DMS153 (cell line): Measurements from ENCODE around the gene PRLR.
"Not testable (repeated sequence)": the region's sequence is repeated elsewhere in the genome, so short reads cannot be mapped to it uniquely, and the experiment has no call there.

Experiments
- DNase-seq: peaks from one replicate; lab custom pipeline; 2025; lab: John Stamatoyannopoulos, UW

Gene PRLR

DNA sequence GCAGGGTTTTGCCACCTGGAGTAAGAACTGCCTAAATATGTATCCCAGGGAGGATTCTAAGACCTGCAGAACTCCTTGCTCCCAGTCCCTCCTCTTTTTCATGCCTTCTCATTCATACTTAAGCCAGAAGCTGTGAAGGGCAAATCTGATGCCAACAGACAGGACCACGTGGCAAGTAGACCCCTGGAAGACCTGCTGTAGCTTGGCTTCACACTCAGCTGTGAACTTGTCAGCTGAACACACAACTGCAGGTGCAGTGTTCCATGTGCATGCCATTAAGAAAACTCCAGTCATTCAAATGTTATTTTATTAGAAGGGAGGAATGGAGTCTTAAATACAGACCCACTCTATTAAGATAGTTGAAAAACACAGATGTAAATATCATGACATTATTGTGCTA lies 103.3 kb downstream of the PRLR start:
- no peak for DNase-seq

DNA sequence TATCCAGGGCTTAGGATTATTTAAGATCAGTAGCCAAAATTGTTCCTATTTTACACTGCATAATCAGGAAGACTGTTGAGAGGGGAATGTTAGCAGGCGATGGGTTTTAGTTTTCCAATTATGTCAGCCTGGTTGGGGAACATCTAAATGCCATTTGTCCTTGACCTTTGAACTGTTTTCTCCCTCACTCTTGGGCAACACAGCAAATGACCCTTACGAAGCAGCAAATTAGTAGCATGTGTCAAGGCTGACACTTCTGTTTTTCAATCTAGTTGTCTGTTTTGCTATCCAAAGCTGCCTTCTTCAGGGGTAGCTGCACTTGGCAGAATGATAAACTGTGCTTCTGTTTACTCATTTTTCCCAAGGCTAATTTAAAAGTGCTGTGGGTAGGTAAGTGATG lies 104.5 kb downstream of the PRLR start:
- no peak for DNase-seq

DNA sequence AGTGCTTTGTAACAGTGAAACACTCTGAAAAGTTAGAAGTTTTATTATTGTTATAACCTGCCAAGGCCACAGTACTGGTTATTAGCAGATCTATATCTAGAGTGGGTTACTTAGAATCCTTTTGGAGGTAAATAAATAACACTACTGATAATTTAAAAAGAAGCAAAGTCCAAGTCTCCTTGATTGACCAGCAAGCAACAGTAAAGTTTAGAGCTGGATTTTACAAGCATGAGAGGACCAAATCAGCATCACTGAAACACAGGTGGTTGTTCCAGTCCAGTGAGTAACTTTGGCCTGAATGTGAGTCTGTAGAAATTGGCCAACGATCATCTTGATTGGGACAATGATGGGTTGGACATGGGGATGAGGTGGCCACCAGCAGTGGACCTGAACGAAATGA lies 105.4 kb downstream of the PRLR start:
- no peak for DNase-seq

DNA sequence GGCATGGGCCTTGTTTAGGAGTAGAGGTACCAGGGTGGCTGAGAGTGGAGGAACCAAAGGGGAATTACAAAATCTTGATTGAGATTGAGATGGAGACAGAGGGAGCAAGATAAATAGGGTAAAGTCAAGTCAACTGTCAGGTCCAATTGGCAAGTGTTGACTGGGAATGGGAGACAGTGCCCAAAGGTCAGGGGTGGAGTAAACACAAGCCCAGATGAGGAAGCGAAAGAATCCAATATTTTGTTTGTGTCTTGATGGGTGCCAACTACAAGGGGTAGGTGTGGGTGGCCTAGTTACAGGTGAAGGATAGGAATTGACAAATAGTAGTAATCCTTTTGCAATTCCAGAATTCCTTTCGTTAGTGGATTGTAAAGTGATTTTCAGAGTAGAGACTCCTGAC lies 107.5 kb downstream of the PRLR start:
- DNase-seq = no peak

DNA sequence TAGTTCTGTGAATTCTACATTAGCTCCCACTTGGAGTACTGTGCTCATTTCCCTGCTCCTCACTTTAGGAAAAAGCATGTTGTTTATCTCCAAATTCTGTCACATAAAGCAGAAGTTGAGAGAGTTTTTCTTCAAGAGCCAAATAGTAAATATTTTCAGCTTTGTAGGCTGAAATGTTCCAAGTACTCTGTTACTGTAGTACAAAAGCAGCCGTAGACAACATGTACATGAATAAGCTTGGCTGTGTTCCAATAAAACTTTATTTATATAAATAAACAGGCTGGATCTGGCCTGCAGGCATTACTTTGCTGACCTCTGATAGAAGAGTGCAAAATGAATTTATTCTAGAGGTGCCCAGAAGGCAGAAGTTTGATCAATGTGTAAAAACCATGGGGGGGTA lies 109.6 kb downstream of the PRLR start:
- DNase-seq = no peak

DNA sequence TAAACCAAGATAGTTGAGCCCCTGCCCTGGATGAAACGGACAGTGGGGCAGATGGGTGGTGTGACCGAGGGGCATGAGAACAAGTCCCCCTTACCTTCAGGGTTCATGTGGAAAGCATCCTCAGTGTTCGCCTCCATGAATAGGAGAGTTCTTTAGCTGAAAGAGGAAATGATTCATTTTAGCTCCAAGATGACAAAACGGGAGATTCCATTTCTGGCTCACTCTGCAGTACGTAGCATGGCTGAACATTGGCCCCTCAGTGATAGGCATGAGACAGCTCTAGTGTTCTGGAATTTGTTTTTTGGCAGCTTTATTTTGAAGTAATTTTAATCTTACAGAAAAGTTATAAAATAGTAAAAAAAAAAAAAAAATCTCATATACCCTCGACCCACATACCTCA lies 112.3 kb downstream of the PRLR start:
- no peak for DNase-seq

DNA sequence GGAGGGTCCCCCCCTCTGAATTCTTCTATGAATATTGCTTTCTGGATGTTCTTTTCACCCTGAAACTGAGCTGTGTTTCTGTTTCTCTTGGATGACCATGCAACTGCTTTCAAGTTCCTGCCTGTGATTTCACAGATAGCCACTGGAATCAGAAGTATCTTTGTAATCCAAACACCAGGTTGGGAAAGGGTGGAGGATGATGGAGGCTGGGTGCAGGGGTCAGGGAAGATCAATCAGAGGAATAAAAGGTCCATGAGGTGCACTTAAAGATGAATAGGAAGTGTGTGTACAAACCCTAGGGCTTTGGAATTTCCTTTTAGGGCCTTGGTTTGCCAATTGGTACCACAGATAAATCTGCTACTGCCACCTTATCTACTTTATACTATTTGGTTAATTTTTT lies 114.4 kb downstream of the PRLR start:
- DNase-seq = no peak

DNA sequence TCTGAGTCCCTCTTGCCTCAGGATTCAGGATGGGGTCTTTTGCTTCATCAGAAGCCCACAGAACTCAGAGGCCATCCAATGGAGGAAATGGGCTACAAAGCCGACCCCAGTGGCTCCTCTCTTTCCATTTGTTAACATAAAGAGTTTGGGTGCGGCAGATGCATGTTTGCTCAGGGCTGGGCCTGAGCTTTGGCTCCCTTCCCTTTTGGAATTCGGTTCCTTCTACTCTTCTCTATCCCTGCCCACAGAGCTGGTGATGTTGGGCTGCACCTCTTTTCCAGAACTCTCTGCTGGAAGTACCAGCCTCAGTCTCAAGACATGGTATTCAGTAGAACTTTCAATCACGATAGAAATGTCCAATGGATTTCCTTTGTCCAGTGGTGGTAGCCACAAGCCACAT lies 115.6 kb downstream of the PRLR start:
- no peak for DNase-seq

DNA sequence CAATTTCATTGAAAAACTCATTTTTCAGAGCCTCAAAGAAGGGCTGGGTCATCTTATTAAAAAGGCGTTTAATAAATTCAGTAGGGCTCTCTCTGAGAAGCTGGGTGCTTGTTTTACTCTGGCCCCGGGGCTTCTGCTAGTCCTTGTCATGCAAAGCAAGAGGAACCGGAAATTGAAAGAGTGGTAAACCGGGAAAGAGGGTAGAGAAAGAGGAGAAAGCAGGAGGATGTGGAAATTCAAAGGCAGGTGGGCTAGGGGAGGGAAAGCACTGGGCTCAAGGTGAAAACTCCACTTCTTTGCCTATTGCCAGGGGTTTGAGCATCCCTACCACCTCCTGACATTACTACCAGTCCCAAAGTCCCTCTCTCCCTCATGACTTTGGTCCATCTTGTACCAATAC lies 118.0 kb downstream of the PRLR start:
- DNase-seq = no peak

DNA sequence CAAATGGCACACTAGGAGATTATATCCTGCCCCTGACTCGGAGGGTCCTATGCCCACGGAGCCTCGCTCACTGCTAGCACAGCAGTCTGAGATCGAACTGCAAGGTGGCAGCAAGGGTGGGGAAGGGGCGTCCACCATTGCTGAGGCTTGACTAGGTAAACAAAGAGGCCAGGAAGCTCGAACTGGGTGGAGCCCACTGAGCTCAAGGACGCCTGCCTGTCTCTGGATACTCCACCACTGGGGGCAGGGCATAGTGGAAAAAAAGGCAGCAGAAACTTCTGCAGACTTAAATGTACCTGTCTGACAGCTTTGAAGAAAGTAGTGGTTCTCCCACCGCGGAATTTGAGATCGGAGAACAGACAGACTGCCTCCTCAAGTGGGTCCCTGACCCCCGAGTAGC lies 125.7 kb downstream of the PRLR start:
- DNase-seq = not testable (repeated sequence)

DNA sequence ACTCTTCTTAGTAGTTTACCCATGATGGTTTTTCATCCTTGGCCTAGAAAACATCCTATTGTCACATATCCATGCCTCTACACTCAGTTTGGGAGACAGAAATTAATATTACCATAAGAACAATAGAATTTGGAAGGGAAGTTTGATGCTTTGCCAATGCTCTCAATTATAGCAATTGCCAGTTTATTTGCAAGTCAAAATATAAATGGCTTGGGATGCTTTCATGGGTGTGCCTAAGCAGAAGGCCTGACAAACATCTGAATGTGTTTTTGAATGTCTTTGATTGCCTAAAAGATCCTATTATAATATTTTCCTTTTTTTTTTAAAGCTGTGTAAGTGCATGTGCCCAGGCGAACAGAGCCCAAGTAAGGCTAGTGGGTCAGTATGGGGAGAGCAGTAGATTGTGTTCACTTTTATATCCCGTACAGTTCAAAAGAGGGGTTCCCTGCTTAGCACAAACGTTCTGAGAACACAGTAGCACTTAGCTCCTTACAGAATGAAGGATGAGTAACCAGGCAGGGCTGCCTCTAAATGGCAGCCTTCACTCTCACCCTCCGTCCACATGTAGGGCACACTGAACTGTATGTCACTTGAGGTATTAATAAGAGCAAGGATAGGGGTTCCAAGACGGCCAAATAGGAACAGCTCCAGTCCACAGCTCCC lies 126.5 kb downstream of the PRLR start:
- DNase-seq = no peak

DNA sequence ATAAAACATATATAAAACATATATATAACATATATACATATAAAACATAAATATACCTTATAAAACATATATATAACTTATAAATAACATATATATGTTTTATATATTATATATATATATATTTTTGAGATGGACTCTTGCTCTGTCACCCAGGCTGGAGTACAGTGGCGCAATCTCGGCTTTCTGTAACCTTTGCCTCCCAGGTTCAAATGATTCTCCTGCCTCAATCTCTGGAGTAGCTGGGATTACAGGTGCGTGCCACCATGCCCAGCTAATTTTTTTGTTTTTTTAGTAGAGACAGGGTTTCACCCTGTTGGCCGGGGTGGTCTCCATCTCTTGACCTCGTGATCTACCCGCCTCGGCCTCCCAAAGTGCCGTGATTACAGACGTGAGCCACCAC lies 128.6 kb downstream of the PRLR start:
- DNase-seq = not testable (repeated sequence)

DNA sequence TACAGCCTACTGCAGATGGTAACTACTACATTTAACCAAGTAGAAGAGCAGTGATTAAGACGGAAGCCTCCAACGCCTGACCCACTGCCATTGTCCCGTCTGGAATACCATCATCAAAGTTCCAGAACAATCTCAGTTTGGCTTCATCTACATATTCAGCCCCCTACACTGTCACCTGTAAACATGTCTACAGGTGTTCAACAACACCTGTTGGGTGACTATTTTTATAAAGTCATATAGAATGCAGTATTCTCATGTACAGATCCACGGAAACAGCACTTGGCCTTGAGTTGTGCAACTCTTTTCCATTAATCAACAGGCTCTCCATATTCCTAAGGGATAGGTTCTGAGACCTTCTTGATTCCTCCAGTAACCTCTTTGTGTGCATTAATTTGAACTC lies 129.3 kb downstream of the PRLR start:
- no peak for DNase-seq

DNA sequence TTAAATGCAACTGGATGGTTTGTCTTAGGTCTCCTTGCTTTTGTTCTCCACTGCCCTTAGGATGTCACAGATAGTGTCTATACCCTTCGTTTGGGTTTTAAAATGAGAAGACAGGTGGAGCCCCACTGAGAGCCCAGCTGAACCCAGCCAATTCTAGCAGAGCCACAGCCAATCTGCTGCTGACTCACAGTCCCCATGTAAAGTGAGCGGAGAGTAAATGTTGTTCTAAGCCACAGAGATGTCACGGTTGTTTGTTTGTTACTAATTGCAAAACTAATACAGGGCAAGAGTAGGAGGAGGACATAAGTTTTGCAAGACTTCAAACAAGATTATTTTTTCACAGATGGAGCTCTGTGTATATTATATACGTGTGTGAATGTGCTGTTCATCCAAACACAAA lies 132.1 kb downstream of the PRLR start:
- DNase-seq = no peak

DNA sequence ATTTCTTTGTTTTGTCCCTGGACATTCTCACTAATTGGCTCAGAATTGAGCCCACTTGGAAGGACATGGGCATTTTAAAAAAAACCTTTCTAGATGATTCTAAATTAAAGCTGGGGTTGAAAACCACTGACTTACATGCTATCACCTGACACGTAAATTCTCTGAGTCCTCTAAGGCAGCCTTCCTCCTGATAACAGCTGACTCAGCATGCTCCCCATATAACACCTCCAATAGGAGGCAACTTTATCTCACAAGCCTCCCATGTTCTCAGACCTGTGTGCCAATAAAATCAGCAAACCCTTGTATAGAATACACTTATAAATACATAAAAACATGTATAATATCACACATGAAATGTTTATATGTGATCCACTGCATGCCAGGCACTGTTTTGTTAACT lies 133.4 kb downstream of the PRLR start:
- DNase-seq = no peak

DNA sequence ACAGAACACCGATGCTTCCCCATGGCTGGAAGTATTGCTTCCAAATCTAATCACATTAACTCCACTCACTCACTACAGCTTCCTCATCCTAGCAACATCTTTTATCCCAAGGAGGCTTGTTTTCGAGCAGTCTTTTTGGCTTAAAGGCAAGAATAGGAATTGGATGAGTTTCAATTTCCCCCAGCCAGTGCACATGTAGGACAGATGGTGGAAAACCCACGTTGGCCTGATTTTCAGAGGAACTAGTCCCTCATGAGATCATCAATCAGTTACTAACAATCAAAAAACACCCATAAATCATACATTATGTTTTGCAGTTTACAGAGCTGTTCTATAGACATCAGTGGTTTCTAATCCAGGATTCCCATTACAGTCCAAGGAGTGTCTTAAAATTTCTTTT lies 134.1 kb downstream of the PRLR start:
- DNase-seq = no peak

DNA sequence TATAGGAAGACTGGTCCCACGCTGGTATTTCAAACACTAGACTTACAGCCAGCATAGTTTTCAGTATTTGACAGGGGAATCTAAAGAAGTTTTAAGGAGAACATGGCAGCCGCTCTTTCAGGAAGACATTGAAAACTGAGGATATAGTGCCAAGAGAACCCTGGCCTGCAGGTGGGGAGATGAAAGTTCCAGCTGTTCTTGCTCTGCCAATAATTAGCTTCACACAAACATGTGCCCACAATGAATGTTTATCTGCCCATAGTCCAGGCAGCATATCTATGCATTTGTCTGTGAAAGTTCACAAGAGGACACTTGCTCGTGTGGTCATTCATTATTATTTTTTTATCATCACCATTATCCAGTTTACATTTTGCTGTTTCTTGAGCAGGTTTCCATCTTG lies 134.9 kb downstream of the PRLR start:
- DNase-seq = no peak

DNA sequence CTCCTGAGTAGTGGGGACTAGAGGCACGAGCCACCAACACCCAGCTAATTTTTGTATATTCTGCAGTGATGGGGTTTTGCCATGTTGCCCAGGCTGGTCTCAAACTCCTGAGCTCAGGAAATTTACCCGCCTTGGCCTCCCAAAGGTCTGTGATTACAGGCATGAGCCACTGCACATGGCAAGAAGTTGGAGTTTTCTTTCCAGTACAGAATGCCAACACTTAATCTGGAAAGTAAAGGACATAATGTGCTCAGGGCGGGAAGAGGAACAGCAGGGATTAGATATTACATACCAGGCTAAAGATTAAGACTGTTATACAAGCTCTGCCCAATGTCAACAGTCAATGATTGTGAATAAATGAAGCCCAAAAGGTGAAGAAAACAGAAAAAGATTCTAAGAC lies 135.3 kb downstream of the PRLR start:
- no peak for DNase-seq

DNA sequence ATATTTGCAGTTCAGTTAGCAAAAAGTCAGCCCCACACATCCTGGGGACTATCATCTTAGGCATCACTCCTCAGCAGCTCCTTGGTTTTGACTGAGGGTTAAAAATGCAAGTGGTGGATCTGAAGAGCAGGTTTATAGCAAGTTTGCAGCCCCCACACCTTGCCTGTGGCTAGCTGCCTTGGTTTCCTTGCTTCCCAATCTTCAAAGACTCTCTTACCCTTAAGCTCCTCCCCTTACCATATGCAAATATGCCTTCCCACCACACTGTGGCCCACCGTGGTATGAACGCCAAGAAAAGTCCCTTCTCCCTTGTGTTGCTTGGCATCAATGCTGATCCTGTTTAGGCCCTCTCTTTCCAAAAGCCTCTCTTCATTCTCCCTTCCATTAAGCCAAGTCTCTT lies 137.6 kb downstream of the PRLR start:
- DNase-seq = no peak

DNA sequence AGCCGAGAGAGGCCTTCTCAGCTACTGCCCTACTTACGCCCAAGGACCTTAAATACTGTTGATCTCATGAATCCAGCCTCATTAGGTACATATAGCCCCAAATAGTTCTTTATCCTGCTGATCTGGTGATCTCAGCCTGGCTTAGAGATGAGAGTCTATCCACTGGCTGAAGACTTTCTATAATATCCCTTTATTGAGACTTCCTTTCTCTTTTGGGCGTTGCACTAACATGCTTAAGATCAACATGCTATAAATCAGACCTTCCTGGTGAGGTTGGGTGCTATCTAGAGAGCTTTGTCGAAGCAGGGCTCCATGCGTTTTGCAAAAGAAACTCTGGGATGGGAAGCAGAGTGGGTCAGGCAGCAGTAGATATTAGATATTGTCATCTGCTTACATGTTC lies 138.6 kb downstream of the PRLR start:
- no peak for DNase-seq

DNA sequence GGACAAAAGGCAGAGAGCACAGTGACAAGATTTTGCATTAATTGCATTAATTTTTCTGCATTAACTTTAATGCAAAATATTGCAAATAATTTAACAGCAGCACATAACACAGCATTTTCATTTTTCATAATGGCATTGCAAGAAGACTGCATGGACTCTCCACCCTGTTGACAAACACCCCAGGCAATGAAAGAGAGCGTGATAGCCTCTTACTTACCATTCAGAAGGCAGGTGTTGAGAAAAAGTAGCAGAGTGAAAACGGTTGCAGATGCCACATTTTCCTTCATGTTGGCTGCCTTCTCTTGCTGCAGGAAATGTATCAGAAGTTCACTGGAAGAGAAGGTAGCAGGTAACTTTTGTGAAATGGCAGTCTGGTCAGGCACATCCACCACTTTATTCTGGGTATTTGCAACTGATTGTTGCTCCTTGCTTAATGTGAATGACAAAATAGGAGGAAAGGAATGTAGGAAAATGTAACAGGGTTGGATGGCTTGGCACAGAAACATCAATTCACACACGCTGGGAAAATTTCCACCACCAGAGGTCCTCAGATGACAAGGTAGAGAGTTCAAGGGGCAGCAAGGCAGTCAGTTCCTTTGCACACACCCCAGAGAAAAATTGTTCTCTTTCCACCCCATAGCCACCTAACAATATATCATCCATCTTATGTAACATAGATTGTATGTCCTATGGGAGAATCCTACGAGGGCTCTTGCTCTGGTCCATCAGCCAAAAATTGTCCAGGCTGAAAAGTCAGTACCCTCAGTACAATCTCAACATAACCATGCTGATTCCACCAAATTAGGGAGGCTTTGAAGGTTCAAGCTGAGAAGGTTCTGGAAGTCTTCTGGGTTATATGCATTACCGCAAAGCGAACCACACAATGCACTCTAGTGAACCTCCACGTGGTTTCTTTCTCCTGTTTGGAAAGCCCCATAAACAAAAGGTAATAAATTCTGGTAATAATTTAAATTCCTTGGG lies 140.7 kb downstream of the PRLR start:
- no peak for DNase-seq

DNA sequence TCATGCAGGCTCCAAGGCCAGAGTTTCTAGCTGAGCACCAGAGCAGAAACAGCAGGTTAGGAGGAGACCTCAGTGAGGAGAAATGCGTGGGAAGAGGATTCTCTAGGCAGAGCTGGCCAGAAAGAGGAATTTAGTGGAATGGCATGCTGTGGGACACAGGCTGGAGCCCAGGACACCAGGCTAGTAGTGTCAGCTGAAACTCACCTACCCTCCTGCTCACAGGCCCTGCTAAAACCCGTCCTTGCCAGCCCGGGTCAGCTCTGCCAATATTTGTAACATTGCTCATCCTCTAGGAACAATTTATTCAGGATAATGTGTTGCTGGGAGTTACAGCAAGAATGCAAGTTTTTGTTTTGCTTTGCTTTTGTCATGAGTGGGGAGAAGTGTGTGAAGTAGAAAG lies 142.3 kb downstream of the PRLR start:
- no peak for DNase-seq

DNA sequence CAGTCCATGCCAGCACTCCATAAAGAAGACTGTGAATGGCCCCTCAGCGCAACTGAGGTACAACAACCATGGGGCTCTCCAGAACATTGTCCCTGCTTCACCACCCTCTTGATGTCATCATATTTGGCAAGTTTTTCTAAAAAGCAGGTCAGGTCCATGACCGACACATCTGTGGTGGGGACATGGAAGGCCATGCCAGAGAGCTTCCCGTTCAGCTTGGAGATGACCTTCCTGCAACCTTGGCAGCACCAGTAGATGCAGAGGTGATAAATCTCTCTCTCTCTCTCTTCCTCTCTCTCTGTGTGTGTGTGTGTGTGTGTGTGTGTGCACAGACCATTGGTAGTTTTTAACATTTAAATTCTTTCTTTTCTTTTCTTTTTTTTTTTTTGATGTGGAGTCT lies 147.1 kb downstream of the PRLR start:
- no peak for DNase-seq

DNA sequence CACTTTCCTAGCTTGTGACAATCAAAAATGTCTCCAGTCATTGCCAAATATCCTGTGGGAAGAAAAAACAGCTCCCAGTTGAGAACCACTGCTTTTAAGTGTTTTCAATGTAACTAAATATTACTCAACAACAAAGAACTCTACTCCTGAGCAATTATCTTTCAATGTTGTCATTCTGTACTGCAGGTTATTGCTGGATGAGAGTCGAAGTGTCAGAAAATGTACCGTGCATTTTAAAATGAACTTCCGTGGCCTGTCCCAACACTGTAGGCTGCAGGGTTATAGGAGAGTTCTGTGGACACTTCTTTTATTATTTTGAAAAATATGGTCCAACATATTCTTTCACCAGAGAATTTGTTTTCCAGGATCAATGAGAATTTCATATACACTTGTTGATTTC lies 147.8 kb downstream of the PRLR start:
- no peak for DNase-seq
